Middle frontal gyrus (tissue), 1 donor: Measurements from ENCODE around the gene SH3GL1.
"Not testable (repeated sequence)": the region's sequence is repeated elsewhere in the genome, so short reads cannot be mapped to it uniquely, and the experiment has no call there.

Experiments
- DNase-seq: peaks from one replicate; pipeline ENCODE4 v3.0.0-alpha.2; 2015; ENCODE audit warnings: low spot score; ENCODE audit errors: extremely low spot score

SH3GL1 gene

GRCh38 chr19:4363571-4364304 lies 36.6 kb downstream of the SH3GL1 start:
- DNase-seq, result no peak

GRCh38 chr19:4362831-4363545 lies 37.4 kb downstream of the SH3GL1 start:
- no peak for DNase-seq

- DNase-seq, result no peak
These were observed 38.1 kb downstream of the SH3GL1 start for GRCh38 chr19:4362101-4362828.

GRCh38 chr19:4361152-4362046 lies 38.9 kb downstream of the SH3GL1 start:
- DNase-seq, result no peak

- DNase-seq, result no peak
These were observed 39.7 kb downstream of the SH3GL1 start for GRCh38 chr19:4360641-4361151.

GRCh38 chr19:4360081-4360569 lies 40.2 kb downstream of the SH3GL1 start:
- DNase-seq, result no peak

- DNase-seq, result no peak
These were observed 40.7 kb downstream of the SH3GL1 start for GRCh38 chr19:4359627-4360000.

- DNase-seq, result no peak
These were observed 41.4 kb downstream of the SH3GL1 start for GRCh38 chr19:4358709-4359626.

- DNase-seq, result no peak
These were observed 42.4 kb downstream of the SH3GL1 start for GRCh38 chr19:4357921-4358326.

GRCh38 chr19:4357095-4357797 lies 43.1 kb downstream of the SH3GL1 start:
- DNase-seq, result no peak

GRCh38 chr19:4354897-4355296 lies 45.5 kb downstream of the SH3GL1 start:
- no peak for DNase-seq

- DNase-seq, result no peak
These were observed 46.1 kb downstream of the SH3GL1 start for GRCh38 chr19:4354282-4354681.

GRCh38 chr19:4352701-4353121 lies 47.6 kb downstream of the SH3GL1 start:
- no peak for DNase-seq

GRCh38 chr19:4350726-4351125 lies 49.6 kb downstream of the SH3GL1 start:
- DNase-seq, result no peak

- DNase-seq, result no peak
These were observed 50.2 kb downstream of the SH3GL1 start for GRCh38 chr19:4350111-4350510.

- not testable (repeated sequence) for DNase-seq
These were observed 51.1 kb downstream of the SH3GL1 start for GRCh38 chr19:4349225-4349624.

- DNase-seq, result no peak
These were observed 52.8 kb downstream of the SH3GL1 start for GRCh38 chr19:4347521-4347920.

- no peak for DNase-seq
These were observed 54.3 kb downstream of the SH3GL1 start for GRCh38 chr19:4346020-4346383.

GRCh38 chr19:4345342-4346019 lies 54.9 kb downstream of the SH3GL1 start:
- no peak for DNase-seq
